A673 (cell line): ENCODE data around the gene FAM118A.

Experiments used
- EZH2 ChIP-seq: fragments of 200-600 bp; sonication (generic); IDR thresholded peaks from 2 replicates; pipeline ENCODE4 v1.6.1; 2017; ENCODE audit warnings: borderline replicate concordance, low read depth, mild to moderate bottlenecking, mixed read lengths, antibody characterized with exemption, low read length; ENCODE audit not compliant: poor library complexity, severe bottlenecking
- TF ChIP-seq, protein P1 (sequence below): fragments of 300-800, 200-600 bp; sonication (generic); conservative IDR thresholded peaks from 2 replicates; pipeline ENCODE4 v1.5.1; 2017; ENCODE audit warnings: low read depth, mild to moderate bottlenecking, antibody characterized with exemption, low read length, moderate library complexity, mixed read lengths

DNA sequence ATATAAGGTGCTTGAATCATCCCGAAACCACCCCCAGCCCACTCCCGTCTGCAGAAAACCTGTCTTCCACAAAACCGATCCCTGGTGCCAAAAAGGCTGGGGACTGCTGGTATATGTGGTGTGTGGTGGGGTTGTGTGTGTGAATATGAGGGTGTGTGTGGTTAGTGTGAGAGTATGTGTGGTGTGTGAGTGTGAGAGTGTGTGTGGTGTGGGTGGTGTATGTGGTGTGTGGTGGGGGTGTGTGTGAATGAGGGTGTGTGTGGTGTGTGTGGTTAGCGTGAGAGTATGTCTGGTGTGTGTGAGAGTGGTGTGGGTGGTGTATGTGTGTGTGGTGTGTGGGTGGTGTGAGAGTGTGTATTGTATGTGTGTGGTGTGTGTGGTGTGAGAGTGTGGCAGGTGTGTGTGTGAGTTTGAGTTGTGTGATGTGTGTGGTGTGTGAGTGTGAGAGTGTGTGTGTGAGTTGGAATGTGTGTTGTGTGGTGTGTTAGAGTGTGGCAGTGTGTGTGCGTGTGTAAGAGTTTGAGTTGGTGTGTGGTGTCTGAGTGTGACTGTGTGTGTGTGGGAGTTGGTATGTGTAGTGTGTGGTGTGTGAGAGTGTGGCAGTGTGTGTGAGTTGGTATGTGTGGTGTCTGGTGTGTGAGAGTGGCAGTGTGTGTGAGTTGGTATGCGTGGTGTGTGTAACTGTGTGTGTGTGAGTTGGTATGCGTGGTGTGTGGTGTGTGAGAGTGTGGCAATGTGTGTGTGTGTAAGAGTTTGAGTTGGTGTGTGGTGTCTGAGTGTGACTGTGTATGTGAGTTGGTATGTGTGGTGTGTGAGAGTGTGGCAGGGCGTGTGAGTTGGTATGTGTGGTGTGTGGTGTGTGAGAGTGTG lies 18.4 kb upstream of the FAM118A start:
- no peak for TF ChIP-seq EZH2
- TF ChIP-seq, protein P1, sequence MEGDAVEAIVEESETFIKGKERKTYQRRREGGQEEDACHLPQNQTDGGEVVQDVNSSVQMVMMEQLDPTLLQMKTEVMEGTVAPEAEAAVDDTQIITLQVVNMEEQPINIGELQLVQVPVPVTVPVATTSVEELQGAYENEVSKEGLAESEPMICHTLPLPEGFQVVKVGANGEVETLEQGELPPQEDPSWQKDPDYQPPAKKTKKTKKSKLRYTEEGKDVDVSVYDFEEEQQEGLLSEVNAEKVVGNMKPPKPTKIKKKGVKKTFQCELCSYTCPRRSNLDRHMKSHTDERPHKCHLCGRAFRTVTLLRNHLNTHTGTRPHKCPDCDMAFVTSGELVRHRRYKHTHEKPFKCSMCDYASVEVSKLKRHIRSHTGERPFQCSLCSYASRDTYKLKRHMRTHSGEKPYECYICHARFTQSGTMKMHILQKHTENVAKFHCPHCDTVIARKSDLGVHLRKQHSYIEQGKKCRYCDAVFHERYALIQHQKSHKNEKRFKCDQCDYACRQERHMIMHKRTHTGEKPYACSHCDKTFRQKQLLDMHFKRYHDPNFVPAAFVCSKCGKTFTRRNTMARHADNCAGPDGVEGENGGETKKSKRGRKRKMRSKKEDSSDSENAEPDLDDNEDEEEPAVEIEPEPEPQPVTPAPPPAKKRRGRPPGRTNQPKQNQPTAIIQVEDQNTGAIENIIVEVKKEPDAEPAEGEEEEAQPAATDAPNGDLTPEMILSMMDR = no peak
